Esophagus squamous epithelium (tissue), 5 donors: ENCODE measurements around the gene CYTH3. TPM values are rescaled to one million over a fixed set of nuclear protein-coding genes. Genes with fewer than 3 reads are reported as not detected.

Source experiments
- DNase-seq: peaks from one replicate; lab custom pipeline; 2025; lab: John Stamatoyannopoulos, UW
- H3K27ac ChIP-seq, 4 donors: fragments of 200-600 bp; sonication (generic); one replicate each; pipeline ENCODE4 v1.5.1; 2016 to 2019; ENCODE audit warnings: mild to moderate bottlenecking in 1 of 4
- H3K27me3 ChIP-seq, 4 donors: fragments of 200-600 bp; sonication (generic); 1 replicate in 3 of 4; 2 replicates in 1 of 4; pipeline versions ENCODE4 v1.5.1 to v1.6.0; 2017 to 2021; ENCODE audit warnings: antibody characterized with exemption in 1 of 4
- H3K36me3 ChIP-seq, 3 donors: fragments of 200-600 bp; sonication (generic); one replicate each; pipeline ENCODE4 v1.5.1; 2016 to 2019
- H3K4me1 ChIP-seq, 3 donors: fragments of 200-600 bp; sonication (generic); one replicate each; pipeline ENCODE4 v1.5.1; 2017 to 2019
- H3K4me3 ChIP-seq, 4 donors: fragments of 200-600 bp; sonication (generic); 1 replicate in 3 of 4; 2 replicates in 1 of 4; pipeline ENCODE4 v1.5.1; 2016 to 2019; ENCODE audit warnings: mild to moderate bottlenecking in 2 of 4, moderate library complexity in 1 of 4
- H3K9me3 ChIP-seq, 3 donors: fragments of 200-600 bp; sonication (generic); one replicate each; pipeline ENCODE4 v1.5.1; 2016 to 2019
- CTCF ChIP-seq, 6 experiments: fragments of 450-650 bp in 4 of 6; fragments of 200-600 bp in 2 of 6; sonication (generic) in 2 of 6; IDR thresholded peaks; one replicate each; pipeline ENCODE4 v1.5.1; 2016 to 2019; ENCODE audit warnings: antibody characterized with exemption in 6 of 6, mild to moderate bottlenecking in 4 of 6, moderate library complexity in 4 of 6
- POLR2A ChIP-seq, 4 donors: fragments of 450-650 bp; IDR thresholded peaks; one replicate each; pipeline ENCODE4 v1.6.1; 2017; ENCODE audit warnings: antibody characterized with exemption in 4 of 4, mild to moderate bottlenecking in 4 of 4, moderate library complexity in 3 of 4
- WGBS, 2 donors: methylation state at CpG; one replicate each; pipeline ENCODE4 v1.1.5; 2018; 5-methylcytosine and 5-hydroxymethylcytosine counted together
- intact Hi-C: fragments of 100-400 bp; cut with DNase I; formaldehyde crosslinking; loops from one replicate; pipeline ENCODE4 v1.15.0; 2022
- total RNA-seq, 4 donors: library from RNA; depleted of rRNA; stranded (reverse); fragments of >200 nt; gene quantifications; one replicate each; pipeline ENCODE4 v1.1.0, GENCODE V29; 2016
- donor health status: DM: yes; HTN: yes; CAD: no.

CYTH3 gene
- total RNA-seq, 4 donors from 2014 or later, result 11.5 to 27.7 (median 12.7) TPM

GRCh38 chr7:6139189-6139996, 133.0 kb downstream of the CYTH3 start:
- Histone ChIP-seq H3K27me3 (no peaks in the 10 kb centered on the region), H3K4me3 (no peak overlapping the region), H3K36me3 (peaks cover 0 to 96% (median 16%) of the 10 kb centered on the region in 3 donors), H3K4me1 (no peaks in the 10 kb centered on the region), H3K27ac (no peak overlapping the region), H3K9me3 (no peaks in the 10 kb centered on the region)
- DNase-seq, result no peak
- intact Hi-C loops, result no loop called here
- WGBS, 2 donors, result 80 to 85% methylated on average over 17 of the region's 17 CpGs
- TF ChIP-seq POLR2A (IDR thresholded peaks at IDR 0.05) (no peak), CTCF (IDR thresholded peaks at IDR 0.05) (no peak)

- H3K4me1 ChIP-seq, result no peaks in the 10 kb centered on the region
- peaks cover 0 to 98% (median 9%) of the 10 kb centered on the region in 3 donors for H3K36me3 ChIP-seq
- WGBS, 2 donors, result 75 to 91% methylated on average over 2 of the region's 2 CpGs
- no peak for TF ChIP-seq POLR2A (IDR thresholded peaks at IDR 0.05)
- TF ChIP-seq CTCF (IDR thresholded peaks at IDR 0.05), result no peak
- no peak overlapping the region for H3K27ac ChIP-seq
- no peak for DNase-seq
- H3K9me3 ChIP-seq, result no peaks in the 10 kb centered on the region
- no peak overlapping the region for H3K4me3 ChIP-seq
- H3K27me3 ChIP-seq, result no peaks in the 10 kb centered on the region
- intact Hi-C loops, result no loop called here
These were observed 135.9 kb downstream of the CYTH3 start for GRCh38 chr7:6136475-6136874.

- H3K9me3 ChIP-seq, result no peaks in the 10 kb centered on the region
These were observed 139.2 kb downstream of the CYTH3 start for GRCh38 chr7:6133249-6133648.

GRCh38 chr7:6130007-6130587, 142.3 kb downstream of the CYTH3 start:
- no peaks in the 10 kb centered on the region for H3K27me3 ChIP-seq
- DNase-seq, result no peak
- H3K27ac ChIP-seq, result no peak overlapping the region
- TF ChIP-seq POLR2A (IDR thresholded peaks at IDR 0.05) (no peak), CTCF (IDR thresholded peaks at IDR 0.05) (no peak)
- intact Hi-C loops, result no loop called here
- WGBS, 2 donors, result 88 to 90% methylated on average over 7 to 9 of the region's 10 CpGs
- peaks cover 0 to 7% (median 4%) of the 10 kb centered on the region in 3 donors for H3K4me1 ChIP-seq
- no peaks in the 10 kb centered on the region for H3K9me3 ChIP-seq
- peaks cover 0 to 92% (median 6%) of the 10 kb centered on the region in 3 donors for H3K36me3 ChIP-seq
- no peak overlapping the region for H3K4me3 ChIP-seq

More at GRCh38 chr7:6133249-6133648, 139.2 kb downstream of the CYTH3 start:
- Histone ChIP-seq H3K4me1 (peaks cover 0 to 7% (median 4%) of the 10 kb centered on the region in 3 donors), H3K27ac (no peak overlapping the region), H3K36me3 (peaks cover 0 to 98% (median 6%) of the 10 kb centered on the region in 3 donors), H3K27me3 (no peaks in the 10 kb centered on the region), H3K4me3 (no peak overlapping the region)
- no peak for DNase-seq
- WGBS, 2 donors, result 91 to 92% methylated on average over 1 of the region's 1 CpG
- TF ChIP-seq CTCF (IDR thresholded peaks at IDR 0.05) (no peak), POLR2A (IDR thresholded peaks at IDR 0.05) (no peak)
- intact Hi-C loops, result no loop called here

GRCh38 chr7:6128205-6128604, 144.2 kb downstream of the CYTH3 start:
- Histone ChIP-seq H3K27ac (no peak overlapping the region), H3K36me3 (peaks cover 0 to 93% (median 6%) of the 10 kb centered on the region in 3 donors), H3K27me3 (no peaks in the 10 kb centered on the region), H3K4me1 (peaks cover 0 to 7% (median 4%) of the 10 kb centered on the region in 3 donors), H3K4me3 (no peak overlapping the region), H3K9me3 (no peaks in the 10 kb centered on the region)
- TF ChIP-seq POLR2A (IDR thresholded peaks at IDR 0.05) (no peak), CTCF (IDR thresholded peaks at IDR 0.05) (no peak)
- WGBS, 2 donors, result 95% methylated on average over 3 of the region's 3 CpGs
- no peak for DNase-seq
- intact Hi-C loops, result no loop called here
